Measurements from ENCODE around the gene C1GALT1.

DNA sequence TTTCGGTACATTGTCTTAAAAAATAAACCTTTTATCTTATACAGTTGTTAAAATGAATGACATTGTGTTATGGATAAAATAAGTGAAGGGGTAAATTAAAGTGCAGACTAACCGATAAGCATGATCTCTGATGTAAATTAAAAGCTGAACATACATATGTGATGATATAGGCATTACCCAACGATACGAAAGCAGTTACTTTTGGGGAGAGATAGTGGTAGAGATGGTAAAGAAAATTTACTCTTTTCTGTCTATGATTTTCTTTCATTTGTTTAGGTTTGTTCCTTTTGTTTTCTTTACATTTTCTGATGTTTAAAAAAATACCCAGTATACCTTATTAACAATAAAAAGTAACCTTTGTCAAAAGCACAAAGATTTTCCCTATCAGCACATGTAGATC lies 6.4 kb downstream of the C1GALT1 start:
- TF ChIP-seq, protein P1, sequence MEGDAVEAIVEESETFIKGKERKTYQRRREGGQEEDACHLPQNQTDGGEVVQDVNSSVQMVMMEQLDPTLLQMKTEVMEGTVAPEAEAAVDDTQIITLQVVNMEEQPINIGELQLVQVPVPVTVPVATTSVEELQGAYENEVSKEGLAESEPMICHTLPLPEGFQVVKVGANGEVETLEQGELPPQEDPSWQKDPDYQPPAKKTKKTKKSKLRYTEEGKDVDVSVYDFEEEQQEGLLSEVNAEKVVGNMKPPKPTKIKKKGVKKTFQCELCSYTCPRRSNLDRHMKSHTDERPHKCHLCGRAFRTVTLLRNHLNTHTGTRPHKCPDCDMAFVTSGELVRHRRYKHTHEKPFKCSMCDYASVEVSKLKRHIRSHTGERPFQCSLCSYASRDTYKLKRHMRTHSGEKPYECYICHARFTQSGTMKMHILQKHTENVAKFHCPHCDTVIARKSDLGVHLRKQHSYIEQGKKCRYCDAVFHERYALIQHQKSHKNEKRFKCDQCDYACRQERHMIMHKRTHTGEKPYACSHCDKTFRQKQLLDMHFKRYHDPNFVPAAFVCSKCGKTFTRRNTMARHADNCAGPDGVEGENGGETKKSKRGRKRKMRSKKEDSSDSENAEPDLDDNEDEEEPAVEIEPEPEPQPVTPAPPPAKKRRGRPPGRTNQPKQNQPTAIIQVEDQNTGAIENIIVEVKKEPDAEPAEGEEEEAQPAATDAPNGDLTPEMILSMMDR (IDR thresholded peaks at IDR 0.05; ENCODE audit: insufficient read depth, low read length), result no peak
- TF ChIP-seq POLR2AphosphoS5 (IDR thresholded peaks at IDR 0.05; ENCODE audit: low read depth) (no peak), GABPA (IDR thresholded peaks at IDR 0.05; ENCODE audit: low read depth) (no peak)
